Measurements from ENCODE around the gene RGS12.

The RGS12 gene, protein sequence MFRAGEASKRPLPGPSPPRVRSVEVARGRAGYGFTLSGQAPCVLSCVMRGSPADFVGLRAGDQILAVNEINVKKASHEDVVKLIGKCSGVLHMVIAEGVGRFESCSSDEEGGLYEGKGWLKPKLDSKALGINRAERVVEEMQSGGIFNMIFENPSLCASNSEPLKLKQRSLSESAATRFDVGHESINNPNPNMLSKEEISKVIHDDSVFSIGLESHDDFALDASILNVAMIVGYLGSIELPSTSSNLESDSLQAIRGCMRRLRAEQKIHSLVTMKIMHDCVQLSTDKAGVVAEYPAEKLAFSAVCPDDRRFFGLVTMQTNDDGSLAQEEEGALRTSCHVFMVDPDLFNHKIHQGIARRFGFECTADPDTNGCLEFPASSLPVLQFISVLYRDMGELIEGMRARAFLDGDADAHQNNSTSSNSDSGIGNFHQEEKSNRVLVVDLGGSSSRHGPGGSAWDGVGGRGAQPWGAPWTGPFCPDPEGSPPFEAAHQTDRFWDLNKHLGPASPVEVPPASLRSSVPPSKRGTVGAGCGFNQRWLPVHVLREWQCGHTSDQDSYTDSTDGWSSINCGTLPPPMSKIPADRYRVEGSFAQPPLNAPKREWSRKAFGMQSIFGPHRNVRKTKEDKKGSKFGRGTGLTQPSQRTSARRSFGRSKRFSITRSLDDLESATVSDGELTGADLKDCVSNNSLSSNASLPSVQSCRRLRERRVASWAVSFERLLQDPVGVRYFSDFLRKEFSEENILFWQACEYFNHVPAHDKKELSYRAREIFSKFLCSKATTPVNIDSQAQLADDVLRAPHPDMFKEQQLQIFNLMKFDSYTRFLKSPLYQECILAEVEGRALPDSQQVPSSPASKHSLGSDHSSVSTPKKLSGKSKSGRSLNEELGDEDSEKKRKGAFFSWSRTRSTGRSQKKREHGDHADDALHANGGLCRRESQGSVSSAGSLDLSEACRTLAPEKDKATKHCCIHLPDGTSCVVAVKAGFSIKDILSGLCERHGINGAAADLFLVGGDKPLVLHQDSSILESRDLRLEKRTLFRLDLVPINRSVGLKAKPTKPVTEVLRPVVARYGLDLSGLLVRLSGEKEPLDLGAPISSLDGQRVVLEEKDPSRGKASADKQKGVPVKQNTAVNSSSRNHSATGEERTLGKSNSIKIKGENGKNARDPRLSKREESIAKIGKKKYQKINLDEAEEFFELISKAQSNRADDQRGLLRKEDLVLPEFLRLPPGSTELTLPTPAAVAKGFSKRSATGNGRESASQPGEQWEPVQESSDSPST (N-terminal part only)

DNA sequence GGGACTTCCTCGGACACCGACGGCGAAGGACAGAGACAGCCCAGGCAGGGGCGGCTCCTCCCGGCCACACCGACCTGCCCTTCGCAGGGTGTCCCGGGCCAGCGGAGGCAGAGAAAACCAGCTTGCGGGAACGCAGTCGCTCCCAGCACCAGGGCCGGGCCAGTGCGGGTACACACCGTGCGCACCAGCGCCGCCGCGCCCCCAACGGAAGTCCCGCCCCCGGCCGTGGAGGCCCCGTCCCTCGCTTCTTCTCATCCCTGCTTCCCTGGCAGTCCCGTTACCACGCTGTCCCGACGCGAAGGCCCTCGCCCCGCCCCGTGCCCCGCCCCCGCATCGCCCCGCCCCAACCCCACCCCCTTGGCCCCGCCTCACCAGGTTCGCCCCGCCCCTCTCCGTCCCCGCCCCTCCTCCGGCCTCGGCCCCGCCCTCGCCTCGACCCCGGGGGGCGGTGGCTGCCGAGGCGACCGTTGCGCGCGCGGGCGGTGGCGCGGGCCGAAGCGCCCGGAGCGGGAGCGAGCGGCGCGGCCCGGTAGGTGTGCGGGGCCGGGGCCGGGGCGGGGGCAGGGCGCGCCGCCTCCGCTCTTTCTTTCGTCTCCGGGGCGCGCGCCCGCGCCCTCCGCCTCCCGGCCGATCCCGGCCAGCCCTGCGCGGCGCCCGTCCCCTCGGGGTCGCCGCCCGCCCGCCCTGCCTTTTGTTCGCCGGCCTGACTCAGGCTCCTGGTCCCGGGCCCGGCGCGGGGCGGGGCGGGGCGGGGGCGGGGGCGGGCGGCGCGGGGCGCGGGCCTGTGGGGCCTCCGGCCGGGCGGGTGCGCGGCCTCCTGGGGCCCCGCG lies at the start of gene RGS12:
Gene RGS12, plus strand, starts transcription at position 451 of the 830 bp plus-strand sequence. CDS start 23,150 bp downstream, outside the sequence.
- peak; percentile 84 for DNase-seq

- no peak for DNase-seq
Measured at GRCh38 chr4:3243136-3243780, 49.6 kb upstream of the RGS12 start.

DNA sequence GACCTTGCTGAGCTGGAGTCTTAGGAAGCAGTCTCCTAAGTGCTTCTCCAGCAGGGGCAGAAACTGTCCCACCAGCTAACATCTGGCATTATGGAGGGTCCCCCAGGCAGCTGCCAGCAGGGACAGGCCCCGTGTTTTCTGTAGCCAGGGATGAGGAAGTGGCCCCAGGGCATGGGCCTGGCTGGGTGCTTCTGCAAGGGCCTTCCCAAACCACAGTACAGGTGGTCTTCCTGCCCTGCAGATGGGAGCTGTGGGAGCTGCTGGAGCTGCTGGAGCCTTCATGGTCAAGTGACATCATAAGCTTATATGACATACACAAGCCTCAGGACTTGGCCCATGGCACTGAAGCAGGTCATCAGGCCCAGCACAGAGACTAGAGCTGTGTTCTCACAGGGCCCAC lies 48.8 kb upstream of the RGS12 start:
- no peak for DNase-seq

DNA sequence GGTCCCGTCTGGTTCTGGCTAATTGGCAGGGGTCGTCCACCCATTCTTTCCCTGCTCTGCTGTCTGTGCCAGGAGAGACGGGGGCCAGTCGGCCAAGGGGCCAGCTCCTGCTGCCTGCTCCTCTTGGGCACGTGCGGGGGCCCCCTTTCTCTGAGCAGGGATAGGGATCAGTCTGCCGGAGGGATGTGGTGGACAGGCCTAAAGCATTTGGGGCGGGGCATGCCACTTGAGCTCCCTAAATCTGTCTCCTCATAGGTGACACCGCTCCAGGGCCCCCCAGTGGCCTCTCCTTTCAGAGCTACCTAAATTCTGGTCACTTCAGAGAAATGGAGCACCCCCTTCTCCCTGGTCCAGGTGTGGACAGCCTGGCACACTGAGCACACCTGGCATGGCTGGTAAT lies 48.1 kb upstream of the RGS12 start:
- no peak for DNase-seq

DNA sequence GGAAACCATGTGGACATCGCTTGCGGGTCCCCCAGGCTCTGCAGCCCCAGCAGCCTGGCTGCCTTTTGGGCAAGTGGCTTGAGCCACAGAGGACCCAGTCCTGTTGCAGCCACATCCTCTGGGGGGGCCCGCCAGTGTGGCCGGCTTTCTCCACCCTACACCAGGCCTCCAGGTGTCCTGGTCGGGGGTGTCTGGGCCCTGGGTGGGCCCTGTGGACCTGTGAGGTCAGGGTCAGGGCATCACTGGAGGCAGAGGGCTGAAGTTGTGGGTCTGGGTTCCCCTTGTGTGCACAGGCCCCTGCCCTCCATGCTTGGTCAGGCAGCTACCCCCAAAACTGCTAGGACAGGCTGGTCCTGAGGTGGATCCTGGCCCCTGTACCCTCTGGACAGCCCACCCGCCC lies 47.1 kb upstream of the RGS12 start:
- no peak for DNase-seq

- no peak for DNase-seq
Measured at GRCh38 chr4:3246458-3247398, 46.1 kb upstream of the RGS12 start.

- no peak for DNase-seq
Measured at GRCh38 chr4:3247399-3248177, 45.2 kb upstream of the RGS12 start.

GRCh38 chr4:3248178-3248480 lies 44.7 kb upstream of the RGS12 start:
- DNase-seq = no peak

DNA sequence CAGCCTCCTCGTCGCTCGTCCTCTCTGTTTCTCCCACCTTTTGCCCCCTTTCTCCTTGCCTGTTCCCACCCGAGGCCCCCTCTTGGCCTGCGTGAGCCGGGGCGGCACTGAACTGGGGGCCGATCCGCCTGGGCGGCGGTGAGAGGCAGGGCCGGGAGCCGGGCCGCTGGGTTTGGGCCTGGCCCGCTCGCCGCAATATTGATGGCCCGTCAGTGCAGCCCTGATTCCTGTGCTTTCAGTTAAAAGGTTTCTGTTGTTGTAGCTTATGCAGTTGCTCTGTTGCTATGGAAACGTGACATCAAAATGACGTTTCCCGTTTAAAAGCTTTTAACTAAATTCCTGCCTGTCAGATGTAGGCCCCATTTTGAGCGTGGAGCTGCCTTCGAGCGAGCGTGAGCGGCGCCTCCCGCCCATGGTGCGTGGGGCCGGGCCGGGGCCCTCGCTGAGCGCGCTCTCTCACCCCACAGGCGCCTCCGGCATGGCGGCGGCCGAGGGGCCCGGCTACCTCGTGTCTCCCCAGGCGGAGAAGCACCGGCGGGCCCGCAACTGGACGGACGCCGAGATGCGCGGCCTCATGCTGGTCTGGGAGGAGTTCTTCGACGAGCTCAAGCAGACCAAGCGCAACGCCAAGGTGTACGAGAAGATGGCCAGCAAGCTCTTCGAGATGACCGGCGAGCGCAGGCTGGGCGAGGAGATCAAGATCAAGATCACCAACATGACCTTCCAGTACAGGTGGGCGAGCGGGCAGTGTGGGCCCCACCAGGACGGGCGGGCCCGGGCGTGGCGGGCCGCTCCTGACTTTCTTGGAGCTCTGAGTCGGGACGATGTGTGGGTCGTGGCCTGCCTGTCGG lies 43.8 kb upstream of the RGS12 start, which contains the start of gene MSANTD1:
Gene MSANTD1, plus strand, starts transcription at position 349 of the 851 bp plus-strand sequence. Its CDS starts 64 bp downstream, at position 413.
- DNase-seq = no peak

- DNase-seq = no peak
Measured at GRCh38 chr4:3249711-3250437, 42.9 kb upstream of the RGS12 start.

DNA sequence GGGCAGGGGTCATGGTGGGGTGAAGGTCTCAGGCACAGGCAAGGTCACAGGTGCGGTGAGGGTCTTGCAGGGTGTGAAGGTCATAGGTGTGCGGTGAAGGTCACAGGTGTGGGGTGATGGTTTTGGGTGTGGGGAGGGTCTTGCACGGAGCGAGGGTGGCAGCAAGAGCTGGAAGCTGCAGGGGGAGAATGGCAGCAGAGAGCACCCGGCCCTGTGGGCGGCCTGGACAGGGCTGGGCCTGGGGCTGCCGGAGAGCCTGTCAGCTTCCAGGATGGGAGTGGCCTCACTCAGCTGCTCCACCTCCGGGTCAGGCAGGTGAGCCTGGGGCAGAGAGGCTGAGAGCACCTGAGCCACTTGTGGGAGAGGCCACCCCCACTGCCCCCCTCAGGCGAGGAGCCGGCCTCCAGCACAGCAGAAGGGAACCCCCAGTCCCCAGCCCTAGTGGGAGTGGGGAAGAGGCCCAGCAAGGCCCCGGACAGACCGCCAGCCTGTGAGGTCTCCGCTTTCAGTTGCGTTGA lies 42.3 kb upstream of the RGS12 start:
- DNase-seq = no peak

- no peak for DNase-seq
Measured at GRCh38 chr4:3250956-3251690, 41.7 kb upstream of the RGS12 start.

DNA sequence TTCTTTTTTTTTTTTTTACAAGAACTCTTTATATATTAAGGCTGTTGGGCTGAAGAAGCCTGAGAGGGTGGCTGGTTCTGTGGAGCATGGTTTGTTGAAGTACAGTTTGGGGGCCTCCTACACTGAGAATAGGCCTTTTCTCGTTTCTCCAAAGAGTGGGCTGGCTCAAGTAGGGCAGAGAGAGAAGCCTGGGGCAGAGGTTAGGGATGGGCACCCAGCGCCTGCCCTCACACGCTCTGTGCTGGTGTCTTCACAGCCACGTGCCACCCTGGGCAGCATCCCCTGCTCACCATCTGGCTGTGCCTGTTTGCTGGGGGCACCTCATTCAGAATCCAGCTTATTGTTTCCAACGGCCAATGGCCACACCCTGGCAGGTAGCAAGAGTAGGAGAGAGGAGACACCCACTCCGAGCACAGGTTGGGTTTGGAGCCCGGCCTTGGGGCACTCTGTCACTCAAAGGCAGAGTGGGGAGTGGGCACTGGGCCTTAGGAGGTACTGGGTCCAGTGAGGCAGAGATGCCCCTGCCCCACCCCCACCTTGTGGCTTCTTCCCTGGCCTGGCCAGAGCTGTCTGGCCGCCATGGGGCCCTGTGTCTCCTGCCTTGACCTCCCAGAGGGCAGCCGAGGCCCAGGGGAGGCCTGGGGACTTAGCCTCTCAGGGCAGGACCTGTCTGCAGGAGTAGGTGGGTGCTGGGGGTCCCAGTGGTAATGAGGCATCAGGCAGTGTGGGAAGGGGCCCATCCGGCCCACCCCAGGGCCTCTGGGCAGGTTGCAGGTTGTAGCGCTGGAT lies 40.9 kb upstream of the RGS12 start:
- no peak for DNase-seq

DNA sequence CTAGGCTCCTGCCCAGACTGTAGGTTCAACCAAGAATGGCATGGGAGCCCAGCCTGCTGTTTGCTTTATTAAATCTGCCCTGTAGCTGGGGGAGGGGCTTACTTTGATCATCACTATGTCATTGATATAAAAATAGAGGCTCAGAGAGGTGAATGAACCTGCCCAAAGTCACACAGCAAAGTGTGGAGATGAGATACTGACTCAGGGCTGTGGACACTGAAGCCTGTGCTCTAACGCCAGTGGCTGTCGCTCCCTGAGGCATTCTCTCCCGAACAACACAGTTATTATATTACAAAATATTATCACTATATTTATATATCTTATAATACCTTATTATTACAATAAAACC lies 40.4 kb upstream of the RGS12 start:
- DNase-seq = no peak

DNA sequence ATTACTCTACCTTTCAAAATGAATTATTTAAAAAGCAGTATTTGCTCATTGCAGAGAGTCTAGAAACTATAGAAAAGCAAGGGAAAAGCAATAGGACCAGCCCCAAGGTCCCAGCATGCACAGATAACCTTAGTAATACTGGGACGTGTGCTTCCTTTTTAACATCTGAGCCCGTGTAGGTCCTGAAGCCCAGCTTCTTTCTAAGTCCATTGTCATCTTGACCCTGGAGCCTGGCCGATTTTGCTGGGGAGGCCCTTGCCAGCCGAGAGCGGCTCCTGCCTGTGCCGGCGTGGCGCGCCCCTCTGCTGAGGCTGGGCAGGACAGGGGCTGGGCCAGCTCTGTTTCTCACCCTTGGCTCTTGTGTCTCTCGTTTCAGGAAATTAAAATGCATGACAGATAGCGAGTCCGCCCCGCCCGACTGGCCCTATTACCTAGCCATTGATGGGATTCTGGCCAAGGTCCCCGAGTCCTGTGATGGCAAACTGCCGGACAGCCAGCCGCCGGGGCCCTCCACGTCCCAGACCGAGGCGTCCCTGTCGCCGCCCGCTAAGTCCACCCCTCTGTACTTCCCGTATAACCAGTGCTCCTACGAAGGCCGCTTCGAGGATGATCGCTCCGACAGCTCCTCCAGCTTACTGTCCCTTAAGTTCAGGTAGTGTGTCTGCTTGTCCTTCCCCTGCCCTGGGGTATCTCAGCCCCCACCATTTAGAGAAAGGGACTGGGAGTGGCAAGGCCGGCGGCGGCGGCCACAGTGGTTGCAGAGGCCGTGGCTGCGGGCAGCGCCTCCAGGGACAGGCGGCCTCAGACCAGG lies 39.8 kb upstream of the RGS12 start:
- DNase-seq = peak; percentile 10

All from activated CD8-positive, alpha-beta memory T cell treated with anti-CD3 and anti-CD28 coated beads, Interleukin-2, amount 50 U/mL, for 4 hours (primary cell).